IMR-90 (cell line): ENCODE data around the gene PLXNA4. TPM values are rescaled to one million over a fixed set of nuclear protein-coding genes. Genes with fewer than 3 reads are reported as not detected.

ENCODE experiments used
- ATAC-seq: fragments of 200-7000 bp; cut with Tn5 transposase; 2 replicates; pipeline ENCODE4 v1.9.1; 2020; ENCODE audit warnings: low read depth, mild to moderate bottlenecking, moderate library complexity
- BruUV-seq: library from RNA; stranded (reverse); fragments of 400-500 nt; replicated peaks from 2 replicates; lab custom pipeline; 2021; lab: Mats Ljungman, UMichigan
- CTCF ChIA-PET: fragments of 300-600 bp; formaldehyde crosslinking; extraction: SDS; loops from one replicate; lab custom pipeline; 2021; ENCODE audit warnings: antibody characterized with exemption; lab: Yijun Ruan, JAX
- POLR2A ChIA-PET: fragments of 300-600 bp; sonication (Branson Sonifier 250); formaldehyde crosslinking; loops from one replicate; lab custom pipeline; 2022; ENCODE audit warnings: antibody characterized with exemption; ENCODE audit not compliant: unreplicated experiment; lab: Charles Lee
- DNase-seq: peaks from one replicate; pipeline ENCODE4 v3.0.0; 2013
- H2AFZ ChIP-seq: replicated peaks from 2 replicates; pipeline ENCODE3; 2013; ENCODE audit warnings: low read length, mild to moderate bottlenecking; ENCODE audit not compliant: poor library complexity
- H2AK5ac ChIP-seq: 2 replicates; pipeline ENCODE4 v1.6.1; 2013; ENCODE audit warnings: low read depth, low read length, inconsistent platforms
- H2AK9ac ChIP-seq: replicated peaks from 2 replicates; pipeline ENCODE3; 2013; ENCODE audit warnings: mild to moderate bottlenecking, low read depth, low read length, moderate library complexity; ENCODE audit not compliant: poor library complexity
- H2BK120ac ChIP-seq: 2 replicates; pipeline ENCODE4 v1.6.1; 2013; ENCODE audit warnings: low read depth, low read length, inconsistent platforms
- H2BK15ac ChIP-seq: 3 replicates; pipeline ENCODE4 v1.6.1; 2013; ENCODE audit warnings: low read depth, low read length, inconsistent platforms
- H2BK20ac ChIP-seq: 2 replicates; pipeline ENCODE4 v1.6.1; 2013; ENCODE audit warnings: low read depth, mild to moderate bottlenecking, inconsistent platforms, low read length, moderate library complexity
- H2BK5ac ChIP-seq: 2 replicates; pipeline ENCODE4 v1.6.1; 2013; ENCODE audit warnings: mild to moderate bottlenecking, low read depth, low read length, inconsistent platforms; ENCODE audit not compliant: poor library complexity, severe bottlenecking
- H3K14ac ChIP-seq: replicated peaks from 2 replicates; pipeline ENCODE4 v1.6.1; 2013; ENCODE audit warnings: low read depth, low read length, inconsistent platforms
- H3K18ac ChIP-seq: 2 replicates; pipeline ENCODE4 v1.6.1; 2013; ENCODE audit warnings: low read depth, low read length, control low read depth
- H3K23ac ChIP-seq: 2 replicates; pipeline ENCODE4 v1.6.1; 2013; ENCODE audit warnings: low read depth, low read length, inconsistent platforms
- H3K27ac ChIP-seq: 2 replicates; pipeline ENCODE4 v1.5.1; 2013; ENCODE audit warnings: mild to moderate bottlenecking, control low read depth, low read length; ENCODE audit not compliant: insufficient read depth
- H3K27me3 ChIP-seq: 2 replicates; pipeline ENCODE4 v1.6.1; 2013; ENCODE audit warnings: low read length; ENCODE audit not compliant: control insufficient read depth, insufficient read depth
- H3K36me3 ChIP-seq: 2 replicates; pipeline ENCODE4 v1.6.1; 2013; ENCODE audit warnings: low read length, mixed read lengths; ENCODE audit not compliant: control insufficient read depth, insufficient read depth
- H3K4ac ChIP-seq: 2 replicates; pipeline ENCODE4 v1.6.1; 2013; ENCODE audit warnings: low read depth, low read length, inconsistent platforms
- H3K4me1 ChIP-seq: 2 replicates; pipeline ENCODE4 v1.6.1; 2013; ENCODE audit warnings: low read length, mixed read lengths; ENCODE audit not compliant: control insufficient read depth, insufficient read depth
- H3K4me2 ChIP-seq: 2 replicates; pipeline ENCODE4 v1.6.1; 2013; ENCODE audit warnings: low read depth, mild to moderate bottlenecking, control low read depth, low read length, moderate library complexity
- H3K4me3 ChIP-seq: 2 replicates; pipeline ENCODE4 v1.5.1; 2013; ENCODE audit warnings: low read depth, mild to moderate bottlenecking, control low read depth, low read length, moderate library complexity; ENCODE audit not compliant: insufficient read depth
- H3K56ac ChIP-seq: 2 replicates; pipeline ENCODE4 v1.6.1; 2013; ENCODE audit warnings: low read length, inconsistent platforms; ENCODE audit not compliant: insufficient read depth; ENCODE audit errors: extremely low read depth
- H3K79me1 ChIP-seq, 2 experiments: 2 replicates each; pipeline ENCODE4 v1.6.1; 2013; ENCODE audit warnings: low read length in 2 of 2, inconsistent platforms in 1 of 2, low read depth in 1 of 2
- H3K9ac ChIP-seq: 2 replicates; pipeline ENCODE4 v1.6.1; 2013; ENCODE audit warnings: low read depth, low read length, control low read depth
- H3K9me1 ChIP-seq: 2 replicates; pipeline ENCODE4 v1.6.1; 2013; ENCODE audit warnings: low read length, inconsistent platforms; ENCODE audit not compliant: insufficient read depth
- H3K9me3 ChIP-seq: 2 replicates; pipeline ENCODE4 v1.6.1; 2013; ENCODE audit warnings: low read length; ENCODE audit not compliant: control insufficient read depth, insufficient read depth
- H4K20me1 ChIP-seq: 2 replicates; pipeline ENCODE4 v1.6.1; 2013; ENCODE audit warnings: low read length, inconsistent platforms; ENCODE audit not compliant: insufficient read depth
- H4K5ac ChIP-seq: 2 replicates; pipeline ENCODE4 v1.6.1; 2013; ENCODE audit warnings: mild to moderate bottlenecking, low read depth, low read length, control low read depth
- H4K8ac ChIP-seq, 2 experiments: 2 replicates each; pipeline ENCODE4 v1.6.1; 2013; ENCODE audit warnings: low read depth in 2 of 2, low read length in 2 of 2, control low read depth in 1 of 2, inconsistent platforms in 1 of 2
- H4K91ac ChIP-seq: 2 replicates; pipeline ENCODE4 v1.6.1; 2013; ENCODE audit warnings: low read depth, low read length, inconsistent platforms; ENCODE audit not compliant: insufficient read depth
- BHLHE40 ChIP-seq: fragments of 150-350 bp; IDR thresholded peaks from 2 replicates; pipeline ENCODE4 v1.6.1; 2016; ENCODE audit warnings: mild to moderate bottlenecking, low read depth, low read length
- CEBPB ChIP-seq: IDR thresholded peaks from 2 replicates; pipeline ENCODE4 v1.6.1; 2012; ENCODE audit warnings: low read depth, low read length, improper control_type of control experiment
- WGBS, 2 experiments: methylation state at CpG; one replicate each; pipeline versions ENCODE4 v1.1.5 to v1.1.7; 2013; ENCODE audit warnings: missing lambda C conversion rate in 2 of 2; ENCODE audit not compliant: insufficient read length in 1 of 2; ENCODE audit errors: extremely low coverage in 2 of 2; 5-methylcytosine and 5-hydroxymethylcytosine counted together
- dilution Hi-C: fragments of 300-500 bp; cut with HindIII; formaldehyde crosslinking; loops from one replicate; pipeline ENCODE4 v1.14.3; 2018; ENCODE audit warnings: low sequenced_read_pairs; ENCODE audit not compliant: unreplicated experiment
- in situ Hi-C: fragments of 300-500 bp; cut with MboI; formaldehyde crosslinking; loops from 3 replicates; pipeline ENCODE4 v1.14.3; 2019; ENCODE audit warnings: low sequenced_read_pairs, inconsistent platforms, mixed read lengths
- intact Hi-C: fragments of 100-400 bp; cut with micrococcal nuclease; formaldehyde crosslinking; loops from 2 replicates; pipeline ENCODE4 v1.10.0; 2022
- polyA plus RNA-seq, 3 experiments: library from polyadenylated mRNA; depleted of rRNA; stranded (reverse); fragments of >200 nt; gene quantifications; 2 replicates each; pipeline ENCODE4 v1.2.3, GENCODE V29; 2012; ENCODE audit warnings: low replicate concordance in 1 of 3
- total RNA-seq: library from RNA; depleted of rRNA; stranded (reverse); fragments of >200 nt; gene quantifications from 2 replicates; pipeline ENCODE4 v1.2.3, GENCODE V29; 2012

Gene PLXNA4
- total and polyA plus RNA-seq, 2 of the 4 experiments (the other 2 are of a cell fraction) = under 0.01 TPM

- Histone ChIP-seq H3K14ac (no peak overlapping the region), H2AFZ (no peak overlapping the region), H4K91ac (no peak overlapping the region), H4K20me1 (no peaks in the 10 kb centered on the region), H3K27me3 (no peaks in the 10 kb centered on the region), H2BK120ac (no peak overlapping the region), H2AK9ac (no peak overlapping the region), H4K5ac (no peak overlapping the region), H2AK5ac (no peak overlapping the region), H3K23ac (no peak overlapping the region), H2BK15ac (no peak overlapping the region), H2BK5ac (no peak overlapping the region), H2BK20ac (no peak overlapping the region), H3K56ac (no peak overlapping the region), H3K18ac (no peak overlapping the region), H3K4me1 (no peaks in the 10 kb centered on the region), H4K8ac (no peak overlapping the region), H3K9ac (no peak overlapping the region), H3K4ac (no peak overlapping the region), H3K9me1 (no peaks in the 10 kb centered on the region), H3K4me3 (no peak overlapping the region), H3K4me2 (no peak overlapping the region), H3K27ac (no peak overlapping the region), H3K79me1 (no peaks in the 10 kb centered on the region), H3K9me3 (no peaks in the 10 kb centered on the region), H3K36me3 (no peaks in the 10 kb centered on the region)
- dilution Hi-C loops (no loop called here), in situ Hi-C loops (no loop called here), intact Hi-C loops (no loop called here)
- ChIA-PET POLR2A (no interaction called here), CTCF (no interaction called here)
- no peak for DNase-seq
- no peak for ATAC-seq
- BruUV-seq = no TSS peak
- 20% methylated on average over 1 of the region's 5 CpGs; no CpG with 5 or more reads in 1 of the 2 experiments for WGBS, 2 experiments
- TF ChIP-seq BHLHE40 (no peak), CEBPB (no peak)
Measured at GRCh38 chr7:132412435-132412834, 163.8 kb downstream of the PLXNA4 start.
